OCI-LY7 (cell line): ENCODE data around the gene TMEM114. TPM values are rescaled to one million over a fixed set of nuclear protein-coding genes. Genes with fewer than 3 reads are reported as not detected.

Experiments used
- BruUV-seq: library from RNA; stranded (reverse); fragments of 400-500 nt; replicated peaks from 2 replicates; lab custom pipeline; 2021; lab: Mats Ljungman, UMichigan
- CTCF ChIA-PET: fragments of 300-600 bp; sonication (Branson Sonifier 250); formaldehyde crosslinking; loops from one replicate; lab custom pipeline; 2022; ENCODE audit warnings: antibody characterized with exemption; ENCODE audit not compliant: unreplicated experiment; lab: Charles Lee
- POLR2A ChIA-PET: fragments of 300-600 bp; sonication (Branson Sonifier 250); formaldehyde crosslinking; loops from one replicate; lab custom pipeline; 2022; ENCODE audit warnings: antibody characterized with exemption; lab: Charles Lee
- DNase-seq: peaks from one replicate; pipeline ENCODE4 v3.0.0-alpha.2; 2015; ENCODE audit warnings: low spot score
- H2AFZ ChIP-seq: fragments of 200-600 bp; sonication (generic), shearing (Covaris generic); 2 replicates; pipeline ENCODE4 v1.6.1; 2014; ENCODE audit warnings: mild to moderate bottlenecking, antibody characterized with exemption, low read length, moderate library complexity
- H3K27ac ChIP-seq: fragments of 200-600 bp; sonication (generic); 2 replicates; pipeline ENCODE4 v1.5.1; 2014; ENCODE audit warnings: mixed run types, low read depth, mild to moderate bottlenecking, moderate library complexity, low read length, inconsistent platforms; ENCODE audit not compliant: poor library complexity, severe bottlenecking
- H3K36me3 ChIP-seq: fragments of 200-600 bp; sonication (generic); 2 replicates; pipeline ENCODE4 v1.6.1; 2014; ENCODE audit warnings: mild to moderate bottlenecking, antibody characterized with exemption, low read length, moderate library complexity, mixed read lengths; ENCODE audit not compliant: insufficient read depth
- H3K4me1 ChIP-seq: fragments of 200-600 bp; sonication (generic); 2 replicates; pipeline ENCODE4 v1.5.1; 2014; ENCODE audit warnings: mild to moderate bottlenecking, low read length; ENCODE audit not compliant: insufficient read depth, poor library complexity, severe bottlenecking
- H3K4me2 ChIP-seq: fragments of 200-600 bp; sonication (generic); 2 replicates; pipeline ENCODE4 v1.6.1; 2014; ENCODE audit warnings: mild to moderate bottlenecking, low read length
- H3K4me3 ChIP-seq: fragments of 200-600 bp; sonication (generic); 2 replicates; pipeline ENCODE4 v1.5.1; 2014; ENCODE audit warnings: mild to moderate bottlenecking, low read depth, low read length; ENCODE audit not compliant: poor library complexity, severe bottlenecking
- H3K79me2 ChIP-seq: fragments of 200-600 bp; sonication (generic); 2 replicates; pipeline ENCODE4 v1.6.1; 2016; ENCODE audit warnings: low read depth, mild to moderate bottlenecking, low read length, moderate library complexity, mixed read lengths; ENCODE audit not compliant: insufficient read depth
- H3K9me2 ChIP-seq: fragments of 200-600 bp; sonication (generic); 2 replicates; pipeline ENCODE4 v1.6.1; 2016; ENCODE audit warnings: mild to moderate bottlenecking, low read length, mixed read lengths; ENCODE audit not compliant: insufficient read depth
- H3K9me3 ChIP-seq: fragments of 200-600 bp; sonication (generic); 2 replicates; pipeline ENCODE4 v1.6.1; 2014; ENCODE audit warnings: mild to moderate bottlenecking, mixed run types, low read length, mixed read lengths
- H4K20me1 ChIP-seq: fragments of 200-600 bp; sonication (generic); 2 replicates; pipeline ENCODE4 v1.6.1; 2014; ENCODE audit warnings: mild to moderate bottlenecking, antibody characterized with exemption, low read length, moderate library complexity, mixed read lengths; ENCODE audit not compliant: insufficient read depth
- CTCF ChIP-seq: fragments of 200-600 bp; sonication (generic); conservative IDR thresholded peaks from 2 replicates; pipeline ENCODE4 v1.5.1; 2014; ENCODE audit warnings: mild to moderate bottlenecking, antibody characterized with exemption, low read length, moderate library complexity, mixed read lengths
- EZH2phosphoT487 ChIP-seq: fragments of 200-600 bp; sonication (generic); IDR thresholded peaks from 2 replicates; pipeline ENCODE4 v1.6.1; 2018; ENCODE audit warnings: low read depth, borderline replicate concordance, mild to moderate bottlenecking, mixed run types, antibody characterized with exemption, low read length, moderate library complexity, mixed read lengths
- intact Hi-C: fragments of 100-400 bp; cut with micrococcal nuclease; formaldehyde crosslinking; loops from one replicate; pipeline ENCODE4 v1.10.0; 2022; ENCODE audit not compliant: unreplicated experiment
- total RNA-seq, 2 experiments: library from RNA; depleted of rRNA in 1 of 2; stranded (reverse); fragments of >200 nt in 1 of 2; shearing (Covaris generic) in 1 of 2; gene quantifications; 2 replicates each; pipeline ENCODE4 v1.2.3, GENCODE V29; 2014 to 2022

Gene TMEM114
- total RNA-seq, 2 experiments from 2014 or later, result not detected

- no peaks in the 10 kb centered on the region for H3K9me2 ChIP-seq
- H2AFZ ChIP-seq, result no peak overlapping the region
- TF ChIP-seq EZH2phosphoT487, result no peak
- no peaks in the 10 kb centered on the region for H4K20me1 ChIP-seq
- POLR2A ChIA-PET, result no interaction called here
- H3K4me1 ChIP-seq, result no peaks in the 10 kb centered on the region
- DNase-seq, result no peak
- H3K9me3 ChIP-seq, result no peaks in the 10 kb centered on the region
- H3K4me2 ChIP-seq, result no peak overlapping the region
- no peak overlapping the region for H3K4me3 ChIP-seq
- peaks cover 91% of the 10 kb centered on the region for H3K36me3 ChIP-seq
- CTCF ChIA-PET, result no interaction called here
- no TSS peak for BruUV-seq
- H3K79me2 ChIP-seq, result no peaks in the 10 kb centered on the region
- intact Hi-C loops, result no loop called here
- no peak overlapping the region for H3K27ac ChIP-seq
Measured at GRCh38 chr16:8631818-8632465, 41.6 kb upstream of the TMEM114 start.

GRCh38 chr16:8631373-8631772, 41.1 kb upstream of the TMEM114 start:
- no peak for TF ChIP-seq EZH2phosphoT487
- no peak for TF ChIP-seq CTCF

GRCh38 chr16:8630255-8630953, 40.1 kb upstream of the TMEM114 start:
- no peak for DNase-seq
- Histone ChIP-seq H2AFZ (no peak overlapping the region), H3K9me2 (no peaks in the 10 kb centered on the region), H3K4me1 (no peaks in the 10 kb centered on the region), H3K79me2 (no peaks in the 10 kb centered on the region), H3K4me3 (no peak overlapping the region), H4K20me1 (no peaks in the 10 kb centered on the region), H3K36me3 (peaks cover 91% of the 10 kb centered on the region), H3K4me2 (no peak overlapping the region), H3K9me3 (no peaks in the 10 kb centered on the region), H3K27ac (no peak overlapping the region)
- ChIA-PET CTCF (no interaction called here), POLR2A (no interaction called here)
- BruUV-seq, result no TSS peak
- intact Hi-C loops, result no loop called here
- TF ChIP-seq CTCF (no peak), EZH2phosphoT487 (no peak)

More at GRCh38 chr16:8631373-8631772, 41.1 kb upstream of the TMEM114 start:
- peaks cover 89% of the 10 kb centered on the region for H3K36me3 ChIP-seq
- no peak overlapping the region for H3K27ac ChIP-seq
- no TSS peak for BruUV-seq
- DNase-seq, result no peak
- H3K9me2 ChIP-seq, result no peaks in the 10 kb centered on the region
- ChIA-PET POLR2A (no interaction called here), CTCF (no interaction called here)
- intact Hi-C loops, result no loop called here
- H3K4me1 ChIP-seq, result no peaks in the 10 kb centered on the region
- H3K79me2 ChIP-seq, result no peaks in the 10 kb centered on the region
- H3K9me3 ChIP-seq, result no peaks in the 10 kb centered on the region
- H3K4me3 ChIP-seq, result no peak overlapping the region
- H2AFZ ChIP-seq, result no peak overlapping the region
- no peak overlapping the region for H3K4me2 ChIP-seq
- H4K20me1 ChIP-seq, result no peaks in the 10 kb centered on the region
